Liver (tissue), 3 donors: ENCODE results near the gene ZDHHC22.

Experiments
- ATF3 ChIP-seq: IDR thresholded peaks from 2 replicates; pipeline ENCODE4 v1.6.1; 2016; ENCODE audit warnings: antibody characterized with exemption
- CTCF ChIP-seq: fragments of 150-350 bp; IDR thresholded peaks from 2 replicates; pipeline ENCODE4 v1.5.1; 2017; ENCODE audit warnings: improper control_type of control experiment, low read depth, low read length; ENCODE audit not compliant: missing input control
- GABPA ChIP-seq, 2 donors: IDR thresholded peaks in 1 of 2; conservative IDR thresholded peaks in 1 of 2; 2 replicates each; pipeline ENCODE4 v1.6.1; 2016; ENCODE audit warnings: antibody characterized with exemption in 2 of 2, mild to moderate bottlenecking in 1 of 2, moderate library complexity in 1 of 2
- JUND ChIP-seq, 2 donors: IDR thresholded peaks; 2 replicates each; pipeline ENCODE4 v1.6.1; 2016; ENCODE audit warnings: antibody characterized with exemption in 2 of 2
- RXRA ChIP-seq, 2 donors: IDR thresholded peaks; 2 replicates each; pipeline ENCODE4 v1.6.1; 2017 to 2018; ENCODE audit warnings: antibody characterized with exemption in 2 of 2, mild to moderate bottlenecking in 1 of 2
- TAF1 ChIP-seq: conservative IDR thresholded peaks from 2 replicates; pipeline ENCODE4 v1.6.1; 2016; ENCODE audit warnings: antibody characterized with exemption, mild to moderate bottlenecking
- TF ChIP-seq, protein P1 (sequence below): IDR thresholded peaks from 2 replicates; pipeline ENCODE4 v1.6.1; 2016; ENCODE audit warnings: antibody characterized with exemption
- donor health status: healthy.
- donor health status: healthy.

- no peak for TF ChIP-seq CTCF
- no peak for TF ChIP-seq ATF3
- no peak for TF ChIP-seq GABPA (IDR thresholded peaks at IDR 0.05 in 1 of 2, conservative IDR thresholded peaks at IDR 0.05 in 1 of 2)
- no peak for TF ChIP-seq TAF1
- no peak for TF ChIP-seq JUND (IDR thresholded peaks at IDR 0.05)
- no peak for TF ChIP-seq RXRA (IDR thresholded peaks at IDR 0.05)
- TF ChIP-seq, protein P1, sequence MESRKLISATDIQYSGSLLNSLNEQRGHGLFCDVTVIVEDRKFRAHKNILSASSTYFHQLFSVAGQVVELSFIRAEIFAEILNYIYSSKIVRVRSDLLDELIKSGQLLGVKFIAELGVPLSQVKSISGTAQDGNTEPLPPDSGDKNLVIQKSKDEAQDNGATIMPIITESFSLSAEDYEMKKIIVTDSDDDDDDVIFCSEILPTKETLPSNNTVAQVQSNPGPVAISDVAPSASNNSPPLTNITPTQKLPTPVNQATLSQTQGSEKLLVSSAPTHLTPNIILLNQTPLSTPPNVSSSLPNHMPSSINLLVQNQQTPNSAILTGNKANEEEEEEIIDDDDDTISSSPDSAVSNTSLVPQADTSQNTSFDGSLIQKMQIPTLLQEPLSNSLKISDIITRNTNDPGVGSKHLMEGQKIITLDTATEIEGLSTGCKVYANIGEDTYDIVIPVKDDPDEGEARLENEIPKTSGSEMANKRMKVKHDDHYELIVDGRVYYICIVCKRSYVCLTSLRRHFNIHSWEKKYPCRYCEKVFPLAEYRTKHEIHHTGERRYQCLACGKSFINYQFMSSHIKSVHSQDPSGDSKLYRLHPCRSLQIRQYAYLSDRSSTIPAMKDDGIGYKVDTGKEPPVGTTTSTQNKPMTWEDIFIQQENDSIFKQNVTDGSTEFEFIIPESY = no peak
Observed at GRCh38 chr14:77175843-77176242, 34.3 kb upstream of the ZDHHC22 start.
